Bronchial epithelial cell (primary cell): ENCODE data around the gene AGGF1. TPM values are rescaled to one million over a fixed set of nuclear protein-coding genes. Genes with fewer than 3 reads are reported as not detected.
"Not testable (repeated sequence)": the region's sequence is repeated elsewhere in the genome, so short reads cannot be mapped to it uniquely, and the experiment has no call there.

Experiments used
- DNase-seq: peaks from one replicate; pipeline ENCODE4 v3.0.0-alpha.2; 2010; ENCODE audit warnings: low read depth
- FAIRE-seq: peaks from 2 replicates; lab custom pipeline; 2011; peaks lifted over from hg19 to GRCh38; lab: Jason Lieb, UNC
- H3K27me3 ChIP-seq: 2 replicates; pipeline ENCODE4 v1.5.1; 2011; ENCODE audit warnings: low read length; ENCODE audit not compliant: control insufficient read depth, insufficient read depth
- H3K36me3 ChIP-seq: 2 replicates; pipeline ENCODE4 v1.5.1; 2011; ENCODE audit warnings: low read length; ENCODE audit not compliant: control insufficient read depth, insufficient read depth
- H3K4me3 ChIP-seq: 2 replicates; pipeline ENCODE4 v1.5.1; 2011; ENCODE audit warnings: mild to moderate bottlenecking, low read depth, low read length, control low read depth
- CTCF ChIP-seq: IDR thresholded peaks from 2 replicates; pipeline ENCODE4 v1.5.1; 2011; ENCODE audit warnings: mild to moderate bottlenecking, moderate library complexity, low read length, control low read depth, inconsistent platforms; ENCODE audit not compliant: insufficient read depth, severe bottlenecking
- total RNA-seq: library from RNA; depleted of rRNA; stranded (reverse); fragments of >200 nt; gene quantifications from 2 replicates; pipeline ENCODE4 v1.2.1, GENCODE V29; 2014

Gene AGGF1
- total RNA-seq, 1 donor from 2014 or later = 16.1 TPM

DNA sequence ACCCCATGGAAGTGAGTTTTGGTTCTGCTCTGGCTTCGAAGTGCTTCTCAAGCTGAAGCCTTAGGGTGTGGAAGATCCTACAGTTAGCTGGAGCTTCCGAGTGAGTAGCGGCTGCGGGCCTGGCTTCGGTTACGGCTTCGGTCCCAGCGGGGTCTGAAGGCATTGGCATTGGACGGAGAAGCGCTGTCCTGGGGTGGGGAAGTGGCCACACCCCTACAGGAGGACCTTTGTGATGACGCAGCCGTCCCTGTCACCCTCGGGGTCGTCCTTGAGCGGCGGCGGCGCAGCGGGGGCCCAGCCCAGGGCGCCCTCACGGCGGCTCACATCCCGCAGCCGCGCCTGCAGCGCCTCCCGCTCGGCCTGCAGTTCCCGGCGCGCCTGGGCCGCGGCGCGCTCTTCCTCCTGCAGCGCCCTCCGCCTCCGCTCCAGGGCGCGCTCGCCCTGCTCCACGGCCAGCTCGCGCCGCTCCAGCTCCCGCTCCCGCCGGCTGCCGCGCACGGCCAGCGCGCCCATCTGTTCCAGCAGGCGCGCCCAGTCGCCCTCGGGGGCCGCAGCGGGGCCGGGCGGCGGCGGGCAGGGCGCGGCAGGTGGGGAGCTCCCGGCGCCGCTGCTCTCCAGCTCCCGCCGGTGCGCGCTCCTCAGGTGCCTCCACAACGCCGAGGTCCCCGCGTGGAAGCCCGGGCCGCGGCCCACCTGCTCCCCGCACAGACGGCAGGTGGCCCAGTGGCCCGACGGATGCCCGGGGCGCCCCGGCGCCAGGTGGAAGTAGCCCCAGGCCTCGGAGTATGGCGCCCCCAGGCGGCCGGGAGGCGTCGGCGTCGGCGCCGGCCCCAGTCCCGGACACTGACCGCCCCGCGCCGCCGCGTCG, 47.0 kb downstream of the AGGF1 start:
- peak; percentile 43 for TF ChIP-seq CTCF
- peak; percentile 3 for DNase-seq
- H3K4me3 ChIP-seq = peak overlapping the region; percentile 21
- no peaks in the 10 kb centered on the region for H3K36me3 ChIP-seq
- no peaks in the 10 kb centered on the region for H3K27me3 ChIP-seq
- no peak for FAIRE-seq

DNA sequence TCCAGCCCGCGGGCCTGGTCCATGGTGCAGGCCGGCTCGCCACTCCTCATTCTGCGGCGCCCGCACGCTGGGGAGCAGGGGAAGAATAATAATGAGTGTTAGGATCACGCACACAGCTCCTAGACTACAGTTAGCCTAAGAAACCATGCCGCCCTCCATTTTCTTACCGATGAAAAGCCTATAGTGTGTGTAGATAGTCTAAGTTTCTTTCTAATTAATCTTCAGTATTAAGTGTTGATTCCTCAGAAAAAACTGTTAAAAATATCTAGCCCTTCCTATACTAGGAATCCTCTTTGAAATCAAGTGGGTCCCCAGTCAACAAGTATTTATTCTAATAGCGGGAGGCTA, 47.6 kb downstream of the AGGF1 start:
- Histone ChIP-seq H3K36me3 (no peaks in the 10 kb centered on the region), H3K4me3 (no peak overlapping the region), H3K27me3 (no peaks in the 10 kb centered on the region)
- DNase-seq (no peak), FAIRE-seq (no peak)
- no peak for TF ChIP-seq CTCF

DNA sequence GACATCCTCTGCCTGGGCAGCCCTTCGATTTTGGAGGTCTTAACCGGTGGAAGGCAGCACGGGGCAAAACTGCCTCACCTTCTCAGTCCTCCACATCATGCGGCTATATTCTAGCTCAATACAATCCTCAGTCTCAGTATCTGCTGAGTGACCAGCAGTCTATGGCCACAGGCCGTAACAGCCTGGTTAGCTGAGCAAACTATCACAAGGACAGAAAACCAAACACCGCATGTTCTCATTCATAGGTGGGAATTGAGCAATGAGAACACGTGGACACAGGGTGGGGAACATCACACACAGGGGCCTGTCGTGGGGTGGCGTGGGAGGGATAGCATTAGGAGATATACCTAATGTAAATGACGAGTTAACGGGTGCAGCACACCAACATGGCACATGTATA, 50.3 kb downstream of the AGGF1 start:
- not testable (repeated sequence) for FAIRE-seq

GRCh38 chr5:77080905-77081304, 50.7 kb downstream of the AGGF1 start:
- FAIRE-seq = no peak

More for the DNA sequence above, 50.3 kb downstream of the AGGF1 start:
- H3K4me3 ChIP-seq, H3K36me3 ChIP-seq, DNase-seq, H3K27me3 ChIP-seq: not testable (repeated sequence)

GRCh38 chr5:77082280-77082679, 52.1 kb downstream of the AGGF1 start:
- no peaks in the 10 kb centered on the region for H3K36me3 ChIP-seq
- no peak overlapping the region for H3K4me3 ChIP-seq
- H3K27me3 ChIP-seq = no peaks in the 10 kb centered on the region
- no peak for TF ChIP-seq CTCF
- FAIRE-seq (no peak), DNase-seq (no peak)

More at GRCh38 chr5:77080905-77081304, 50.7 kb downstream of the AGGF1 start:
- H3K27me3 ChIP-seq = no peaks in the 10 kb centered on the region
- H3K36me3 ChIP-seq = no peaks in the 10 kb centered on the region
- no peak overlapping the region for H3K4me3 ChIP-seq
- TF ChIP-seq CTCF = no peak
- no peak for DNase-seq

DNA sequence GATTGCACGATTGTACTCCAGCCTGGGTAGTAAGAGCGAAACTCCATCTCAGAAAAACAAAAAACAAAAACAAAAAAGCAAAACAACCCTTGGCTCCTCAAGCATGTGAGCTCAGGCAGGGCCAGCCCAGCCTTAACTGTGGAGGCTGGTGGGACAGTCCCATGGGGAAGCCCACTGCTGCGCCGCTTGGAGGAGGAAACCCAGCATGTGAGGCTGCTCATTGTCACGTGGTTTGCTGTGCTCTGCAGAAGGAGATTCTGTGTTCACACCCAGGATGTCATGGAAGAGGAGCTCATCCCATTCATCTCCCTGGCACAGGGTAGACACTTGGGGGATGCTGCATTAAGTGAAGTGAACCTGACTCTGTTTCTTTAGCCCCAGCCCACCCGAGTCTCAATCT, 52.9 kb downstream of the AGGF1 start:
- no peak for TF ChIP-seq CTCF
- DNase-seq = no peak
- no peak for FAIRE-seq
- Histone ChIP-seq H3K36me3 (no peaks in the 10 kb centered on the region), H3K27me3 (no peaks in the 10 kb centered on the region), H3K4me3 (no peak overlapping the region)
